ENCODE data around the gene HTRA3. TPM values are rescaled to one million over a fixed set of nuclear protein-coding genes. Genes with fewer than 3 reads are reported as not detected.
A peak's percentile ranks its signal among the peaks of the same experiment; 100 is the strongest.

Gene HTRA3
- 10 to 100 TPM; 22.8 to 65.3 (median 29.5) TPM for total RNA-seq

DNA sequence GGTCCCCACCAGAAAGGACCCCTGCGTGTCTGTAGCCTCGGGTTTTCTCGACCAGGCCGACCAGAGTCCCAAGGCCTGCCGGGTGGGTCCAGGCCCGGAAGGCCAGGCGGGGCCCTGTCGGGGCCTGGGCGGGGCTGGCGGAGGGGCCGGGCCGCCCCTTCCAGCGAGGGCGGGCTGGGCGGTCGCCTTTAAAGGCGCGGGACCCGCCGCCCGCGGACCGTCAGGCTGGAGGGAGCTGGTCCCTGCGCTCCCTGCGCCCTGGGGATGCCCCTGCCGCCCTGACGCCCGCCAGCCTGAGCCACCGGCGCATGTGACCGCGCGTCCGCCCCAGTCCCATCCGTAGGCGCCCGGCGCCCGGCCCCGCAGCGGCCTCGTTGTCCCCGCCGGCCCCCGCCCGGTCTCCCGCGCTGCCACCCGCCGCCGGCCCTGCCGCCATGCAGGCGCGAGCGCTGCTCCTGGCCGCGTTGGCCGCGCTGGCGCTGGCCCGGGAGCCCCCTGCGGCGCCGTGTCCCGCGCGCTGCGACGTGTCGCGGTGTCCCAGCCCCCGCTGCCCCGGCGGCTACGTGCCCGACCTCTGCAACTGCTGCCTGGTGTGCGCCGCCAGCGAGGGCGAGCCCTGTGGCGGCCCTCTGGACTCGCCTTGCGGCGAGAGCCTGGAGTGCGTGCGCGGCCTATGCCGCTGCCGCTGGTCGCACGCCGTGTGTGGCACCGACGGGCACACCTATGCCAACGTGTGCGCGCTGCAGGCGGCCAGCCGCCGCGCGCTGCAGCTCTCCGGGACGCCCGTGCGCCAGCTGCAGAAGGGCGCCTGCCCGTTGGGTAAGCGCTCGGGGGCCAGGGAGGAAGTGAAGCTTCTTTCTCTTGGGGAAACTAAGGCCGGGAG lies at the start of gene HTRA3:
Gene HTRA3 (plus strand): TSS at position 220 of the 883 bp plus-strand sequence. CDS start 215 bp downstream, at position 435.
- peak within 1 kb of the TSS; percentile 23 to 54 for H3K4me3 ChIP-seq
- intact Hi-C loops (cut with DNase I; ENCODE audit: low total_unique reads): loop anchor here (10.0 kb wide), 1 partner anchor 135 kb away; no protein-coding TSS in a partner anchor
- H3K36me3 ChIP-seq: no peaks in the 10 kb centered on the region
- H3K27me3 ChIP-seq: no peaks in the 10 kb centered on the region
- H3K4me1 ChIP-seq: peaks cover 0 to 12% of the 10 kb centered on the region in 2 donors
- peak; percentile 72 to 90 for TF ChIP-seq POLR2A (IDR thresholded peaks at IDR 0.05)
- TF ChIP-seq, protein P1, sequence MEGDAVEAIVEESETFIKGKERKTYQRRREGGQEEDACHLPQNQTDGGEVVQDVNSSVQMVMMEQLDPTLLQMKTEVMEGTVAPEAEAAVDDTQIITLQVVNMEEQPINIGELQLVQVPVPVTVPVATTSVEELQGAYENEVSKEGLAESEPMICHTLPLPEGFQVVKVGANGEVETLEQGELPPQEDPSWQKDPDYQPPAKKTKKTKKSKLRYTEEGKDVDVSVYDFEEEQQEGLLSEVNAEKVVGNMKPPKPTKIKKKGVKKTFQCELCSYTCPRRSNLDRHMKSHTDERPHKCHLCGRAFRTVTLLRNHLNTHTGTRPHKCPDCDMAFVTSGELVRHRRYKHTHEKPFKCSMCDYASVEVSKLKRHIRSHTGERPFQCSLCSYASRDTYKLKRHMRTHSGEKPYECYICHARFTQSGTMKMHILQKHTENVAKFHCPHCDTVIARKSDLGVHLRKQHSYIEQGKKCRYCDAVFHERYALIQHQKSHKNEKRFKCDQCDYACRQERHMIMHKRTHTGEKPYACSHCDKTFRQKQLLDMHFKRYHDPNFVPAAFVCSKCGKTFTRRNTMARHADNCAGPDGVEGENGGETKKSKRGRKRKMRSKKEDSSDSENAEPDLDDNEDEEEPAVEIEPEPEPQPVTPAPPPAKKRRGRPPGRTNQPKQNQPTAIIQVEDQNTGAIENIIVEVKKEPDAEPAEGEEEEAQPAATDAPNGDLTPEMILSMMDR (IDR thresholded peaks at IDR 0.05): no peak
- H3K9me3 ChIP-seq: no peaks in the 10 kb centered on the region
- DNase-seq: peak; percentile 44 to 79
- peak within 1 kb of the TSS; percentile 73 to 78 for H3K27ac ChIP-seq

DNA sequence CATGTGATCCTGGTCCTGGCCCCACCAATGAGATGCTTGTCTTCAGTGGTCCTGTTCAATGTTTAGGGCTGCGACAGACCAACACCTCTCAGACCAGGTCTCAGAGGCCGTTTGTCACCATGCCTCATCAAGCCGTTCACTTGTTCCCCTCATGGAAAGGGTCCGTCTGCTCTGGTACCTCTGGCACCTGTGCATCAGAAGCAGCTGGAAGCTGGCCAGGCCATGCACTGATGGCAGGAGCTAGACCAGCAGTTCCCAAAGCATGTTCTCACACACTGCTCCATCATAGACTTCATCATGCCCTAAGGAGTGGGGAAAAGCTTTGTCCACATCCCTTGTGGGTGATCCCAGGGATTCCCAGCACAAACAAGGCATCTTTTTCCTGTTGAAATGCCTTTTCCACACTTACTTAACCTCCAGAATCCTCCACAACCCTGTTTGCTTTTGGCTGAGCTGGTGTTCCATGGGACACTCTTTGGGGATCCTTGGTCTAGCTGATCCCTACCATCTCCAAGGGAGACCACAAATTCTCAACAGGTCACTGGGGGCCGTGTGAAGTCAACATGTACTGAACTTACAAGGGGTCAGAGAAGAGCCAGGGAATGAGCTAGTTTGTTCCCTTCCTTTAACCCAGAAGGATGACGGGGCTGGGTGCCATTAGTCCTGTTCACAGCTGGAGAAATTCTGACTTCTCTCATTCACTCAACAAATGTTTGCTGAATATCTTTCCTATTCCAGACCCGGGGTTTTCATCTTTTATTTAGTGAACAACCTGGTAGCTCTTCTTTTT lies 48.7 kb upstream of the HTRA3 start:
- TF ChIP-seq, protein P1 (IDR thresholded peaks at IDR 0.05): no peak
- TF ChIP-seq POLR2A (IDR thresholded peaks at IDR 0.05): no peak
- DNase-seq: no peak
- no peaks in the 10 kb centered on the region for H3K36me3 ChIP-seq
- H3K4me1 ChIP-seq: no peaks in the 10 kb centered on the region
- H3K27ac ChIP-seq: peak overlapping the region; percentile 39 to 41
- no peaks in the 10 kb centered on the region for H3K27me3 ChIP-seq
- H3K4me3 ChIP-seq: no peak overlapping the region
- no peaks in the 10 kb centered on the region for H3K9me3 ChIP-seq
- intact Hi-C loops (cut with DNase I; ENCODE audit: low total_unique reads): no loop called here

DNA sequence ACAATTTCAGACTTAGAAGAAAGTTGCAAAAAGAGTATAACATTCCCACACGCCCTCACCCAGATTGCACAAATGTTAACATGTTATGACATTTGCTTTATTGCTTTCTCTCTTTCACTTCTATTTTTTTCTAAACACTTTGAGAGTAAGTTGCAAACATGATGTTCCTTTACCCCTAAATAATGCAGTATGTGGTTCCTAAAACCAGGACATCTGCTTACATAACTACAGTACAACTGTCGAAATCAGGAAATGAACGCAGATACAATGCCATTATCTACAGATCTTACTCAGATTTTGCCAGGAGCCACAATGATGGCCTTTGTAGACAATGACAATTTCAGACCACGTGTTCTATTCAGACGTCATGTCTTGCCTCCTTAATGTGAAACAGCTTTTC lies 48.1 kb upstream of the HTRA3 start:
- no peak overlapping the region for H3K4me3 ChIP-seq
- DNase-seq: no peak
- no peak overlapping the region for H3K27ac ChIP-seq
- no peaks in the 10 kb centered on the region for H3K36me3 ChIP-seq
- H3K27me3 ChIP-seq: no peaks in the 10 kb centered on the region
- no peaks in the 10 kb centered on the region for H3K9me3 ChIP-seq
- no peaks in the 10 kb centered on the region for H3K4me1 ChIP-seq
- intact Hi-C loops (cut with DNase I; ENCODE audit: low total_unique reads): no loop called here
- TF ChIP-seq, protein P1 (IDR thresholded peaks at IDR 0.05): no peak
- no peak for TF ChIP-seq POLR2A (IDR thresholded peaks at IDR 0.05)

DNA sequence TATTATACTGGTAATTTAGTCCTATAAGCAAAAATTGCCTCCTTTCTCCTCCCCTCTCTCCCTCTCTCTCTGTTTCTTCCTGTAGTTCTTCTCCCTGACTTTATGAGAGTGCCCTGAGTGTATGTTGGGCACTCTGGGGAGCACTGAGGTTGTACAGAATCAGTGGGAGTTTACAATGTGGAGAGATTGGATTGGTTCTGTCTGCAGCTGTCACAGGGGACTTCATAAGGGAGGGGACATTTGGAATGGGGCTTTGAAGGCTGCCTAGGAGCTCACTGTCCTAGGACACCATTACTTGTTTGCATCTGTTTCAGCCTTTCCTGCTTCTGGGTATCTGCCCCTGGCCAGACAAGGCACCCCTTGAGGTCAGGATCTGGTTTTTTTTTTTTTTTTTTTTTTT lies 47.6 kb upstream of the HTRA3 start:
- intact Hi-C loops (cut with DNase I; ENCODE audit: low total_unique reads): no loop called here
- H3K9me3 ChIP-seq: no peaks in the 10 kb centered on the region
- H3K27ac ChIP-seq: peak overlapping the region; percentile 32 to 49
- TF ChIP-seq POLR2A (IDR thresholded peaks at IDR 0.05): no peak
- TF ChIP-seq, protein P1 (IDR thresholded peaks at IDR 0.05): no peak
- no peak overlapping the region for H3K4me3 ChIP-seq
- H3K4me1 ChIP-seq: no peaks in the 10 kb centered on the region
- no peaks in the 10 kb centered on the region for H3K27me3 ChIP-seq
- H3K36me3 ChIP-seq: no peaks in the 10 kb centered on the region
- DNase-seq: no peak

Measured in uterus (tissue), 4 donors.